Endothelial cell of umbilical vein (primary cell): Measurements from ENCODE around the gene CACNA2D2. TPM values are rescaled to one million over a fixed set of nuclear protein-coding genes. Genes with fewer than 3 reads are reported as not detected.

Experiments
- BruUV-seq: library from RNA; stranded (reverse); fragments of 400-500 nt; replicated peaks from 2 replicates; lab custom pipeline; 2021; lab: Mats Ljungman, UMichigan
- CTCF ChIA-PET: fragments of 300-600, 350-600 bp; sonication (Branson Sonifier 250); formaldehyde crosslinking; loops from one replicate; lab custom pipeline; 2021; ENCODE audit warnings: antibody characterized with exemption, inconsistent platforms; lab: Charles Lee
- POLR2A ChIA-PET: fragments of 300-600, 350-600 bp; sonication (Branson Sonifier 250); formaldehyde crosslinking; loops from one replicate; lab custom pipeline; 2021; ENCODE audit warnings: antibody characterized with exemption, inconsistent platforms; lab: Charles Lee
- DNase-seq: peaks from one replicate; pipeline ENCODE4 v3.0.0-alpha.2; 2011; ENCODE audit warnings: low read depth, low spot score
- FAIRE-seq: peaks from 2 replicates; lab custom pipeline; 2011; peaks lifted over from hg19 to GRCh38; lab: Jason Lieb, UNC
- H2AFZ ChIP-seq: 2 replicates; pipeline ENCODE4 v1.6.0; 2012; ENCODE audit warnings: low read depth, low read length, control low read depth, inconsistent platforms
- H3K27ac ChIP-seq: 2 replicates; pipeline ENCODE4 v1.5.1; 2011; ENCODE audit warnings: low read depth, mild to moderate bottlenecking, control low read depth, low read length, moderate library complexity; ENCODE audit not compliant: insufficient read depth
- H3K27me3 ChIP-seq, 2 experiments: 2 replicates each; pipeline versions ENCODE4 v1.6.0 to v1.6.1; 2011; ENCODE audit warnings: low read length in 2 of 2, mixed read lengths in 1 of 2; ENCODE audit not compliant: control insufficient read depth in 2 of 2, insufficient read depth in 2 of 2
- H3K36me3 ChIP-seq, 2 experiments: 2 replicates in 1 of 2; 3 replicates in 1 of 2; pipeline ENCODE4 v1.5.1; 2011; ENCODE audit warnings: low read length in 2 of 2, mild to moderate bottlenecking in 1 of 2, moderate library complexity in 1 of 2; ENCODE audit not compliant: control insufficient read depth in 2 of 2, insufficient read depth in 2 of 2; ENCODE audit errors: extremely low read depth in 1 of 2
- H3K4me1 ChIP-seq: 3 replicates; pipeline ENCODE4 v1.5.1; 2011; ENCODE audit warnings: mild to moderate bottlenecking, low read length; ENCODE audit not compliant: control insufficient read depth, insufficient read depth; ENCODE audit errors: extremely low read depth
- H3K4me2 ChIP-seq: 2 replicates; pipeline ENCODE4 v1.6.1; 2011; ENCODE audit warnings: low read length, control low read depth, mixed read lengths; ENCODE audit not compliant: insufficient read depth
- H3K4me3 ChIP-seq, 3 experiments: fragments of 200-600 bp in 1 of 3; sonication (generic), shearing (Covaris generic) in 1 of 3; replicated peaks in 1 of 3; 2 replicates each; pipeline ENCODE4 v1.5.1; 2011 to 2016; ENCODE audit warnings: control low read depth in 3 of 3, low read length in 3 of 3, mild to moderate bottlenecking in 2 of 3, inconsistent platforms in 1 of 3, low read depth in 1 of 3, moderate library complexity in 1 of 3; ENCODE audit not compliant: insufficient read depth in 1 of 3
- H3K79me2 ChIP-seq: 2 replicates; pipeline ENCODE4 v1.6.0; 2012; ENCODE audit warnings: low read length, inconsistent platforms; ENCODE audit not compliant: control insufficient read depth, insufficient read depth
- H3K9ac ChIP-seq: replicated peaks from 2 replicates; pipeline ENCODE3; 2011; ENCODE audit warnings: low read length, control low read depth; ENCODE audit not compliant: insufficient read depth; ENCODE audit errors: extremely low read depth
- H3K9me1 ChIP-seq: replicated peaks from 3 replicates; pipeline ENCODE4 v1.6.0; 2011; ENCODE audit warnings: mild to moderate bottlenecking, low read length; ENCODE audit not compliant: control insufficient read depth, insufficient read depth; ENCODE audit errors: extremely low read depth
- H3K9me3 ChIP-seq: replicated peaks from 2 replicates; pipeline ENCODE4 v1.5.1; 2012; ENCODE audit warnings: low read length, inconsistent platforms; ENCODE audit not compliant: control insufficient read depth, insufficient read depth
- H4K20me1 ChIP-seq: replicated peaks from 2 replicates; pipeline ENCODE3; 2011; ENCODE audit warnings: mild to moderate bottlenecking, low read length; ENCODE audit not compliant: control insufficient read depth, insufficient read depth; ENCODE audit errors: extremely low read depth
- CTCF ChIP-seq, 2 donors: IDR thresholded peaks; 1 replicate in 1 of 2; 2 replicates in 1 of 2; pipeline ENCODE4 v1.5.1; 2011; ENCODE audit warnings: low read length in 2 of 2, mild to moderate bottlenecking in 2 of 2, moderate library complexity in 2 of 2, control low read depth in 1 of 2, inconsistent platforms in 1 of 2, low read depth in 1 of 2; ENCODE audit not compliant: insufficient read depth in 1 of 2; ENCODE audit errors: extremely low read depth in 1 of 2
- EZH2 ChIP-seq: IDR thresholded peaks from 2 replicates; pipeline ENCODE4 v1.6.1; 2012; ENCODE audit warnings: borderline replicate concordance, low read depth, mild to moderate bottlenecking, moderate library complexity, low read length, inconsistent platforms; ENCODE audit not compliant: severe bottlenecking
- FOS ChIP-seq: IDR thresholded peaks from 2 replicates; pipeline ENCODE4 v1.6.1; 2011; ENCODE audit warnings: mild to moderate bottlenecking, low read length, moderate library complexity, borderline replicate concordance; ENCODE audit not compliant: insufficient read depth
- GATA2 ChIP-seq: IDR thresholded peaks from 2 replicates; pipeline ENCODE4 v1.7.0; 2011; ENCODE audit warnings: low read depth, mild to moderate bottlenecking, moderate library complexity, mixed read lengths, low read length; ENCODE audit not compliant: insufficient read length, insufficient read depth
- JUN ChIP-seq: IDR thresholded peaks from 2 replicates; pipeline ENCODE4 v1.6.1; 2011; ENCODE audit warnings: borderline replicate concordance, low read depth; ENCODE audit not compliant: insufficient read length, insufficient read depth
- MAX ChIP-seq: IDR thresholded peaks from 2 replicates; pipeline ENCODE4 v1.6.1; 2011; ENCODE audit not compliant: insufficient read depth, insufficient read length
- MYC ChIP-seq: IDR thresholded peaks from one replicate; pipeline ENCODE4 v1.6.1; 2011; ENCODE audit warnings: mild to moderate bottlenecking, low read depth, low read length
- POLR2A ChIP-seq: IDR thresholded peaks from 2 replicates; pipeline ENCODE4 v1.6.1; 2012; ENCODE audit warnings: low read depth, mild to moderate bottlenecking, control low read depth, low read length
- POLR2AphosphoS5 ChIP-seq: IDR thresholded peaks from 2 replicates; pipeline ENCODE4 v1.6.1; 2012; ENCODE audit warnings: low read depth, mild to moderate bottlenecking, control low read depth, low read length, moderate library complexity; ENCODE audit not compliant: insufficient read depth
- dilution Hi-C: fragments of 300-500 bp; cut with MboI; formaldehyde crosslinking; loops from one replicate; pipeline ENCODE4 v1.15.0; 2019; ENCODE audit warnings: low sequenced_read_pairs; ENCODE audit not compliant: extremely low pct_ligation_motif_present
- intact Hi-C: fragments of 100-400 bp; cut with micrococcal nuclease; formaldehyde crosslinking; loops from one replicate; pipeline ENCODE4 v1.10.0; 2022
- polyA plus RNA-seq, 4 experiments: library from polyadenylated mRNA; depleted of rRNA in 3 of 4; stranded (reverse) in 3 of 4; unstranded in 1 of 4; fragments of >200 nt; gene quantifications; 2 replicates each; pipeline versions ENCODE4 v1.2.1 to v1.2.3, GENCODE V29; 2011 to 2012; ENCODE audit warnings: missing spikeins in 1 of 4
- total RNA-seq: library from RNA; stranded (reverse); gene quantifications from 2 replicates; pipeline ENCODE4 v1.2.3, GENCODE V29; 2021

Gene CACNA2D2
- total and polyA plus RNA-seq, 2 donors (not counting 3 experiments of a cell fraction or from before 2014, with no cell fraction given), result 0.15 TPM; not detected in 1

DNA sequence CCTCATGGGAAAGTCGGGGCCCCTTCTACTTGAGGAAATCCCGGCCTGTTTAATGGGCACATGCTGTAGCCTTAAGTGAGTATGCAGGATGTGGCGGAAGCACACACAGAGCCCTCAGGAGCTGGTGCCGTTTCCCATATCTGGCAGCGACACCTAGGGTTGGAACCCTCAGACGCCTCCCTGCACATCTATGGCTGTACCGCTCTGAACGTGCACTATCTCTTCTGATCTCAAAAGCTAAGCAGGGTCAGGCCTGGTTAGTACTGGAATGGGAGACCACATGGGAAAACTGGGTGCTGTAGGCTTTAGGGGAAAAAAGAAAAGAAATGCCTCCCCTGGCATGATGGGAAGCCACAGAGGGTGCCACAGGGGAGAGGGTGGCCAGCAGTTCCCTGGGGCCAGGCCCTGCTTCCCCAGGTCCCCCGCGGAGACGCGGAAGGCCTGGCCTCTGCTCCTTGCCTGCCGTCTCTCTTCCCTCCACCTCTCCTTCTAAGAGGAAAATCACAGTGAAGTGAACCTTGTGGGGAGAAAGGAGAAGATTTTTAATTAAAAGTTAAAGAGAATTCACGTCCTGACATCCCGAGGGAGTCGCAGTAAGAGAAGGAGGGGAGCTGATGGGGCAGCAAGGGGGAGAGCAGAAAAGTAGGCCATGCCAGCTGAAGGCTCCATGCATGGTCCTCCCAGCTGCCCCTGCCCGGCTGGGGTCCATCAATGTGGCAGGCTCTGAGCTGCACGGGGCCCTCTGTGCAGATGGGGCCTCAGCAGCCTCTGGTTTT lies 83.7 kb downstream of the CACNA2D2 start:
- no peak overlapping the region for H3K9ac ChIP-seq
- no peak for TF ChIP-seq POLR2AphosphoS5
- TF ChIP-seq GATA2, result no peak
- no peak for TF ChIP-seq EZH2
- no peak for TF ChIP-seq MAX
- no peak overlapping the region for H3K4me3 ChIP-seq
- no peaks in the 10 kb centered on the region for H4K20me1 ChIP-seq
- H3K4me2 ChIP-seq, result no peak overlapping the region
- no peaks in the 10 kb centered on the region for H3K36me3 ChIP-seq
- dilution Hi-C loops, result no loop called here
- H2AFZ ChIP-seq, result no peak overlapping the region
- no TSS peak for BruUV-seq
- no peak for FAIRE-seq
- ChIA-PET POLR2A (no interaction called here), CTCF (no interaction called here)
- H3K79me2 ChIP-seq, result no peaks in the 10 kb centered on the region
- no peaks in the 10 kb centered on the region for H3K9me1 ChIP-seq
- H3K27me3 ChIP-seq, result no peaks in the 10 kb centered on the region
- intact Hi-C loops, result no loop called here
- no peaks in the 10 kb centered on the region for H3K9me3 ChIP-seq
- H3K27ac ChIP-seq, result no peak overlapping the region
- no peaks in the 10 kb centered on the region for H3K4me1 ChIP-seq
- DNase-seq, result no peak

DNA sequence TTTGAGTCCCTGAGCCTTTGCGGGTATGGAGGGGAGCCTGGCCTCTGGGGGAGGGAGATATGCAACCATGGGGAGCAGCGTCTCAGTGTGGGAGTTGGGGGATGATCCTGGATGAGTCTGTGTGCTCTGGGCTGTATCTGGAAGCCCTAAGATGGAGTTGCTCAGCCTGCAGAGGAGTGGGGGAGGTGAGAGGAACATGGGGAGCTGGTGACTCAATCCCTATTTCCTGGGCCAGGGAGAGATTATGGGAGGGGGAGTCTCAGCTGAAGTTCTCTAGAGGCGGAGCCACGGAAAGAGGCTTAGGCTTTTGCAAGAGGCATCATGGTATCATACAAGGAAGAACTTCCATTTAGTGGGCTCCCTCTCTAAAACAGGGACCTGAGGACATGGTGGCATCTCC lies 84.6 kb downstream of the CACNA2D2 start:
- H3K27ac ChIP-seq, result no peak overlapping the region
- POLR2A ChIA-PET, result no interaction called here
- FAIRE-seq (no peak), DNase-seq (no peak)
- no TSS peak for BruUV-seq
- no peaks in the 10 kb centered on the region for H4K20me1 ChIP-seq
- H3K9me3 ChIP-seq, result no peaks in the 10 kb centered on the region
- H3K4me1 ChIP-seq, result no peaks in the 10 kb centered on the region
- no peak overlapping the region for H2AFZ ChIP-seq
- CTCF ChIA-PET, result no interaction called here
- H3K4me3 ChIP-seq, result no peak overlapping the region
- no peaks in the 10 kb centered on the region for H3K9me1 ChIP-seq
- H3K9ac ChIP-seq, result no peak overlapping the region
- H3K4me2 ChIP-seq, result no peak overlapping the region
- intact Hi-C loops (no loop called here), dilution Hi-C loops (no loop called here)
- no peaks in the 10 kb centered on the region for H3K36me3 ChIP-seq
- H3K27me3 ChIP-seq, result no peaks in the 10 kb centered on the region
- TF ChIP-seq MAX, result no peak
- no peak for TF ChIP-seq FOS
- no peak for TF ChIP-seq POLR2AphosphoS5
- no peak for TF ChIP-seq POLR2A
- no peak for TF ChIP-seq JUN
- no peak for TF ChIP-seq GATA2
- no peak for TF ChIP-seq CTCF (IDR thresholded peaks at IDR 0.05; ENCODE audit: extremely low read depth in 1 of 2, insufficient read depth in 1 of 2, low read depth in 1 of 2, low read length in 2 of 2)
- no peak for TF ChIP-seq MYC
- H3K79me2 ChIP-seq, result no peaks in the 10 kb centered on the region
